ENCODE results near the gene SCML2.

- TF ChIP-seq, protein P1, sequence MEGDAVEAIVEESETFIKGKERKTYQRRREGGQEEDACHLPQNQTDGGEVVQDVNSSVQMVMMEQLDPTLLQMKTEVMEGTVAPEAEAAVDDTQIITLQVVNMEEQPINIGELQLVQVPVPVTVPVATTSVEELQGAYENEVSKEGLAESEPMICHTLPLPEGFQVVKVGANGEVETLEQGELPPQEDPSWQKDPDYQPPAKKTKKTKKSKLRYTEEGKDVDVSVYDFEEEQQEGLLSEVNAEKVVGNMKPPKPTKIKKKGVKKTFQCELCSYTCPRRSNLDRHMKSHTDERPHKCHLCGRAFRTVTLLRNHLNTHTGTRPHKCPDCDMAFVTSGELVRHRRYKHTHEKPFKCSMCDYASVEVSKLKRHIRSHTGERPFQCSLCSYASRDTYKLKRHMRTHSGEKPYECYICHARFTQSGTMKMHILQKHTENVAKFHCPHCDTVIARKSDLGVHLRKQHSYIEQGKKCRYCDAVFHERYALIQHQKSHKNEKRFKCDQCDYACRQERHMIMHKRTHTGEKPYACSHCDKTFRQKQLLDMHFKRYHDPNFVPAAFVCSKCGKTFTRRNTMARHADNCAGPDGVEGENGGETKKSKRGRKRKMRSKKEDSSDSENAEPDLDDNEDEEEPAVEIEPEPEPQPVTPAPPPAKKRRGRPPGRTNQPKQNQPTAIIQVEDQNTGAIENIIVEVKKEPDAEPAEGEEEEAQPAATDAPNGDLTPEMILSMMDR (IDR thresholded peaks at IDR 0.05 in 2 of 3, conservative IDR thresholded peaks at IDR 0.05 in 1 of 3; ENCODE audit: control insufficient read depth in 2 of 3, extremely low read depth in 1 of 3, insufficient read depth in 1 of 3, low read depth in 3 of 3, low read length in 3 of 3) = peak; percentile 61 to 65 (median 65)
- no peak for TF ChIP-seq MTA3 (IDR thresholded peaks at IDR 0.05; ENCODE audit: borderline replicate concordance, low read length)
- TF ChIP-seq SIN3A (IDR thresholded peaks at IDR 0.05; ENCODE audit: low read depth, low read length) = no peak
- TF ChIP-seq, protein P2, sequence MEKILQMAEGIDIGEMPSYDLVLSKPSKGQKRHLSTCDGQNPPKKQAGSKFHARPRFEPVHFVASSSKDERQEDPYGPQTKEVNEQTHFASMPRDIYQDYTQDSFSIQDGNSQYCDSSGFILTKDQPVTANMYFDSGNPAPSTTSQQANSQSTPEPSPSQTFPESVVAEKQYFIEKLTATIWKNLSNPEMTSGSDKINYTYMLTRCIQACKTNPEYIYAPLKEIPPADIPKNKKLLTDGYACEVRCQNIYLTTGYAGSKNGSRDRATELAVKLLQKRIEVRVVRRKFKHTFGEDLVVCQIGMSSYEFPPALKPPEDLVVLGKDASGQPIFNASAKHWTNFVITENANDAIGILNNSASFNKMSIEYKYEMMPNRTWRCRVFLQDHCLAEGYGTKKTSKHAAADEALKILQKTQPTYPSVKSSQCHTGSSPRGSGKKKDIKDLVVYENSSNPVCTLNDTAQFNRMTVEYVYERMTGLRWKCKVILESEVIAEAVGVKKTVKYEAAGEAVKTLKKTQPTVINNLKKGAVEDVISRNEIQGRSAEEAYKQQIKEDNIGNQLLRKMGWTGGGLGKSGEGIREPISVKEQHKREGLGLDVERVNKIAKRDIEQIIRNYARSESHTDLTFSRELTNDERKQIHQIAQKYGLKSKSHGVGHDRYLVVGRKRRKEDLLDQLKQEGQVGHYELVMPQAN (conservative IDR thresholded peaks at IDR 0.05) = no peak
- no peak for TF ChIP-seq ZNF274 (IDR thresholded peaks at IDR 0.05; ENCODE audit: insufficient read depth, insufficient read length)
Measured at GRCh38 chrX:18377796-18378195, 23.3 kb upstream of the SCML2 start.
